H54 (cell line): ENCODE measurements around the gene ISG20L2.
"Not testable (repeated sequence)": the region's sequence is repeated elsewhere in the genome, so short reads cannot be mapped to it uniquely, and the experiment has no call there.

ENCODE experiments used
- DNase-seq: peaks from one replicate; pipeline ENCODE4 v3.0.0; 2011; ENCODE audit warnings: low spot score, mixed read lengths; ENCODE audit not compliant: insufficient read length
- FAIRE-seq: peaks from 3 replicates; lab custom pipeline; 2011; peaks lifted over from hg19 to GRCh38; lab: Jason Lieb, UNC
- POLR2A ChIP-seq: IDR thresholded peaks from 2 replicates; pipeline ENCODE4 v1.6.1; 2011; ENCODE audit warnings: low read depth, mild to moderate bottlenecking, low read length

ISG20L2 gene

DNA sequence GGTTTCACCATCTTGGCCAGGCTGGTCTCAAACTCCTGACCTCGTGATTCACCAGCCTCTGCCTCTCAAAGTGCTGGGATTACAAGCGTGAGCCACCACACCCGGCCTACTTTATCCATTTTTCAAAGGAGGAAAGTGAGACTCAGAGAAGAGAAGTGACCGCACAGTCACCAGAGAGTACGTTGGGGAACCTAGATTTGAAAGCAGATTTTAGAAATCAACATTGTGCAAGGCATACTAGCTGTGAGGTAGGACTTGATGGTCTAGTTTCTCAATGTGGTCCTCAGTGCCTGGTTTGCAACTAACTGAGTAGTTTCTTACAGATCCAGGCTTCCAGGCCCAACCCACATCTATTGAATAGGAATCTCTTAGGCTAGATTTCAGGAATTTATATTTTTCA is 37.1 kb upstream of the ISG20L2 start:
- DNase-seq, result no peak
- no peak for TF ChIP-seq POLR2A
- no peak for FAIRE-seq

GRCh38 chr1:156765136-156765535 is 36.6 kb upstream of the ISG20L2 start:
- FAIRE-seq, DNase-seq: not testable (repeated sequence)

GRCh38 chr1:156760796-156761104 is 32.2 kb upstream of the ISG20L2 start:
- FAIRE-seq (no peak), DNase-seq (no peak)
- TF ChIP-seq POLR2A, result no peak

DNA sequence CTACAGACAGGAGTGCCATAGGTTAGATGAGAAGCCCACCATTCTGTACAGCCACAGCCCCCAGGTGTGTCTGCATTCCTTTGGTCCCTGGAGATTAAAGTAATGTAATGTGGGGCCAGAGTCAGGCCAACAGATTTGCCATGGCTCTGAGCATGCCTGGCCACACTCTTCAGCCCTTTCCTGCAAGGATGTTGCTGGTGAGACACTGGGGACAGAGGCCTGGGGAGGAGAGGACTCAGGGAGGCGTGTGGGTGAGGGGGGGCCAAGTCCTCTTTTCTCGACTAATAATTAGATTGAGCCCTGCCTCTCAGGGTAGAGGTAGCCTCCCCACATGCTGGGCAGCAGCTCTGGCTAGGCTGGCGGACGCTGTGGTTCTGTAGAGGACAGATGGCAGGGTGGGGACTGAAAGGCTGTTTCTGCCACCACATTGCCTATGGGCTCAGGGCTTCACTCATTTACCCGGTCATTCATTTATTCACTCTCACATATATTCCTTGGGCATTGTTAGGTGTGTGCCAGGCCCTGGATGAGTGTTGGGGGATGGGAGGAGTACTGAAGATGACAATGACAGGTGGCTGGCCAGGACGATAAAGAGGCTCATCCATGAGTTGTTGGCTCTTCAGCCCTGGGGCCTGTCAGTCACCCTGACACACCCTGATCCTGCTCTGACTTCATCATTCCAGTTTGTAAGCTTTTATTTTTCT is 31.7 kb upstream of the ISG20L2 start:
- DNase-seq, result no peak
- TF ChIP-seq POLR2A, result no peak
- no peak for FAIRE-seq

- not testable (repeated sequence) for FAIRE-seq, DNase-seq
These were observed 29.1 kb upstream of the ISG20L2 start for GRCh38 chr1:156757572-156758253.

GRCh38 chr1:156756355-156756754 is 27.8 kb upstream of the ISG20L2 start:
- FAIRE-seq, result no peak
- TF ChIP-seq POLR2A, result no peak

DNA sequence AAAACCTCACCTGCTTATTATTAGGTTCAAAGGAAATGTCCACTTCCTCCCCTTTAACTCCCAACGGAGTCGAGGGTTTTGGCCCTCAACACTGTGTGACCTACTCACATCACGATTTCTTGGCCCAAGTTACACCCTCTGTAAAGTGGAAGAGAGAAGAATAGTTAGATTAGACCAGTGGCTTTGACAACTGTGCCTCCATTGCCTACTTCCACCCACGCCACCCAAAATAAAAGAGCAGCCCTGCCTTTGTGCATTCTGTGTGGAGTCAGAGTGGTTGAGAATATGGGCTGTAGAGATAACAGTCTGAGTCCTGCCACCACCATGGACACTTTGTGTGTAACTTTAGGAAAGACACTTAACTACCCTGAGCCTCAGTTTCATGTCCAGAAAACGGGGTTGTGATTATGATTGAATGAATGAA is 27.0 kb upstream of the ISG20L2 start:
- no peak for DNase-seq
- FAIRE-seq, result no peak
- TF ChIP-seq POLR2A, result no peak

More at GRCh38 chr1:156756355-156756754, 27.8 kb upstream of the ISG20L2 start:
- no peak for DNase-seq

DNA sequence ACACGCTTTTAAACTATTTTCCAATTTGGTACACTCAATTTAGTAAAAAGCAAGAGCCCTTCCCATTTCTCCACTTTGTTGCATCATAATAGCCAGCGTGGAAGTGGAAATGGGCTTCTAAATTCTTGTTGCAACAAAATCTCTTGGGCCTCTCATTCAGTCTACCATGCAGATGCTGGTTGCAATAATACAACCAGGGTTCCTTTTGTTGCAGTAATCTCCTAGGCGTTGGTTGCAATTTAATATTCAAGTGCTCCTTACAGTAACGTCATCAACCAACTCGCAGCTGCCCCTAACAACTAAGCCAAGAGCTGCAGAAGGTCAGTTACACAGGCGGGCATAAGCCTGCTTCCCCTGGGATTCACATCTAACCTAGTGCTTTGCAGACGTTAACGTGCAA is 25.7 kb upstream of the ISG20L2 start:
- DNase-seq (no peak), FAIRE-seq (no peak)
- TF ChIP-seq POLR2A, result no peak

- DNase-seq (no peak), FAIRE-seq (no peak)
- no peak for TF ChIP-seq POLR2A
These were observed 24.4 kb upstream of the ISG20L2 start for GRCh38 chr1:156752843-156753482.

DNA sequence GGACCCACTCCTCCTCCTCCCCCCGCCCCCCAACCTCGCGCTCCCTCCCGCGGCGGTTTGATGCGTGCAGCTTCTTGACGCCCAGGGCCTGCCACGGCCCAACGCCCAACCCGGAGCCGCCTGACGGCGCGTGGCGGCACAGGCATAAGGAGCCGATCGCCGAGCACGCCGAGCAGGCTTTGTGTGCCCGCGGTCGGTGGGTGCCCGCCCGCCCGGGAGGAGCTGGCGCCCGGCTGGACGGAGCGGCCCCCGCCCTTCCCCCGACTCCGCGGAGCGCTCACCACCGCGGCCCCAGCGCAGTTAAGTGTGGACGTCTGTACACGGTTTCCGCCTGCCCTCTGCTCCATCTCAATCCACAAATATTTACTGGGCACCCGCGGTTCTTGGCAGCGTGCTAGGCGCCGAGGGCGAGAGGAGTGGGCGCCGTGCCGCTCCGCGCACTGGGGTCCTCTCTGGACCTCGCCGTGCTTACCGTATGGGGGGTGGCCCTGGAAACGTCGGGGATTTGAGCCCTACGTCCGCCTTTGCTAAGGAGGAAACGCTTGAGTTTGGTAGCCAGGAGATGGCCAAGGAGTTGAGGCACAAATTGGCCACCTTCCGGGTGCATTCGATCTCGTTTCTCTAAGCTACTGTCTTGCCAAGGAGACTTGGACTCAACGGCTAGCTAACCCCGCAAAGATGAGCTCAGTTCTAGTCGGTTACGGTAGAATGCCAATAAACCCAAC is 23.4 kb upstream of the ISG20L2 start:
- DNase-seq (peak; percentile 92), FAIRE-seq (no peak)
- TF ChIP-seq POLR2A, result peak; percentile 72

GRCh38 chr1:156751451-156751756 is 22.8 kb upstream of the ISG20L2 start, which contains the start of gene HDGF:
HDGF (minus strand) TSS chr1:156751675; CDS start chr1:156751429, 246 bp downstream.
- FAIRE-seq (no peak), DNase-seq (no peak)
- TF ChIP-seq POLR2A, result no peak

GRCh38 chr1:156750711-156751450 is 22.3 kb upstream of the ISG20L2 start:
- 0 out of 2 replicates have a peak, but pooled peaks have one; percentile 14 for TF ChIP-seq POLR2A
- FAIRE-seq, result no peak
- DNase-seq, result no peak

DNA sequence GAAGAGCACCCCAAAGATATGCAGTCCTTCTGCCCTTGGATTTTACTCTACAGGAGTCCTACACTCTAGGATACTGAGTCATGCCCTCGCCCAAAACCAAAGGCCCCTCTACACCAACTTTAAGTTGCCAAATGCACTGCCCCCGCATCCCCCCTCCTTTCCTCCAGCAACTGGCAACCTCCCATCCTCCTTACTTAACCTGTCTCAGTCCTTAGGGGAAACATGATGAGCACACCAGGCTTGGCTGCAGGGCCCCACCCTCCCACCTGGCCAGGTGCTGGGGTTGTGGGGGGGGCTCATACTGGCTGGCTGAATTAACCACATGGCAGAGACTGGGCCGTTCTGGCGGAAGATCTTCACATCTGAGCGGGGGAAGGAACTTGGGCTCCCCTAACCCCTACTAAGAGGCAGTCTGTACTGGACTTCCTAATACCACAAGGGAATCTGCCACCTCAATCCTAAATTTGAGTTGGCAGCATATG is 21.7 kb upstream of the ISG20L2 start:
- DNase-seq, result no peak
- TF ChIP-seq POLR2A, result no peak

More for the DNA sequence above, 21.7 kb upstream of the ISG20L2 start:
- FAIRE-seq, result no peak
